Measurements from ENCODE around the gene MKKS. TPM values are rescaled to one million over a fixed set of nuclear protein-coding genes. Genes with fewer than 3 reads are reported as not detected.

Gene MKKS
- total and polyA plus RNA-seq, 2 of the 13 experiments (the other 11 are each of a cell fraction or from before 2014, with no cell fraction given), result 26.7 to 34.5 TPM

- ChIA-PET POLR2A (interaction anchor here (2.3 kb wide), 1 partner anchor 29 kb away, joined by 9 read pairs; the partner anchor contains the start of genes MKKS and SLX4IP), CTCF (ENCODE audit: low intra/inter-chr PET ratio, low total read pairs) (no interaction called here)
- FAIRE-seq, result peak; percentile 46
- peak overlapping the region; percentile 16 for H3K27ac ChIP-seq (ENCODE audit: extremely low read length, insufficient read depth, low read length)
- H3K9me3 ChIP-seq (ENCODE audit: low read length), result peaks cover 11% of the 10 kb centered on the region
- no peaks in the 10 kb centered on the region for H4K20me1 ChIP-seq (ENCODE audit: insufficient read depth, low read length)
- BruUV-seq (replicated peaks), result no TSS peak
- H3K27me3 ChIP-seq (ENCODE audit: control insufficient read depth in 1 of 2, insufficient read depth in 2 of 2, low read length in 2 of 2), result no peaks in the 10 kb centered on the region
- no peak overlapping the region for H3K4me2 ChIP-seq (ENCODE audit: low read depth, low read length)
- H3K4me3 ChIP-seq (replicated peaks in 1 of 3; ENCODE audit: insufficient read depth in 1 of 3, low read depth in 2 of 3, low read length in 3 of 3), result no peak overlapping the region
- intact Hi-C loops (cut with micrococcal nuclease; ENCODE audit: unreplicated experiment) (loop anchor here (10.0 kb wide), 2 partner anchors 201 to 521 kb away; no protein-coding TSS in a partner anchor), in situ Hi-C loops (cut with HindIII; ENCODE audit: extremely low pct_ligation_motif_present, low pct_unique_long_range_greater_than_20kb) (no loop called here)
- no peak overlapping the region for H3K9ac ChIP-seq (ENCODE audit: insufficient read depth, low read depth, low read length)
- peak; percentile 77 for DNase-seq (ENCODE audit: low spot score)
- WGBS (ENCODE audit: low lambda C conversion rate), result 74% methylated on average over 2 of the region's 2 CpGs
- H3K4me1 ChIP-seq (ENCODE audit: insufficient read depth, low read length), result peaks cover 31% of the 10 kb centered on the region
- H3K36me3 ChIP-seq (replicated peaks in 1 of 2; ENCODE audit: control insufficient read depth in 1 of 2, insufficient read depth in 2 of 2, low read length in 2 of 2), result no peaks in the 10 kb centered on the region; a peak in 1 of 5 replicates
- H2AFZ ChIP-seq (ENCODE audit: low read length), result no peak overlapping the region
- peak; percentile 80 for ATAC-seq
- peaks cover 8% of the 10 kb centered on the region for H3K79me2 ChIP-seq (ENCODE audit: insufficient read depth, low read length)
- peak; percentile 47 for TF ChIP-seq TBL1XR1 (IDR thresholded peaks at IDR 0.05; ENCODE audit: borderline replicate concordance, low read length, partially characterized antibody)
- no peak for TF ChIP-seq ZNF160 (CRISPR knock-in tag; IDR thresholded peaks at IDR 0.05)
- TF ChIP-seq ZNF264 (CRISPR knock-in tag; IDR thresholded peaks at IDR 0.05), result peak; percentile 75; the same call in 1 of the 2 replicates
- TF ChIP-seq ZNF230 (CRISPR knock-in tag; IDR thresholded peaks at IDR 0.05), result no peak
- TF ChIP-seq ATF5 (CRISPR knock-in tag; IDR thresholded peaks at IDR 0.05; ENCODE audit: low read depth), result no peak
- no peak for TF ChIP-seq SMARCE1 (IDR thresholded peaks at IDR 0.05; ENCODE audit: borderline replicate concordance)
- TF ChIP-seq ARHGAP35 (CRISPR knock-in tag; IDR thresholded peaks at IDR 0.05; ENCODE audit: borderline replicate concordance), result no peak
- no peak for TF ChIP-seq SP4 (CRISPR knock-in tag; IDR thresholded peaks at IDR 0.05)
- TF ChIP-seq ZFY (CRISPR knock-in tag; IDR thresholded peaks at IDR 0.05), result no peak
- TF ChIP-seq SMYD3 (CRISPR knock-in tag; IDR thresholded peaks at IDR 0.05), result no peak
- no peak for TF ChIP-seq ZNF142 (CRISPR knock-in tag; IDR thresholded peaks at IDR 0.05)
- no peak for TF ChIP-seq TCF7L2 (IDR thresholded peaks at IDR 0.05; ENCODE audit: low read depth, low read length)
- TF ChIP-seq ZNF775 (CRISPR knock-in tag; IDR thresholded peaks at IDR 0.05; ENCODE audit: borderline replicate concordance), result no peak
These were observed 29.6 kb upstream of the MKKS start for GRCh38 chr20:10463622-10464021.

Measured in HepG2 (cell line).